MM.1S (cell line): Measurements from ENCODE around the gene ANKH.

Experiments
- DNase-seq: peaks from one replicate; pipeline ENCODE4 v3.0.0-alpha.2; 2015
- H2AFZ ChIP-seq: fragments of 300-600 bp; sonication (generic); 2 replicates; pipeline ENCODE4 v1.6.0; 2016; ENCODE audit warnings: antibody characterized with exemption, low read length
- H3F3A ChIP-seq: fragments of 300-600 bp; sonication (generic); 2 replicates; pipeline ENCODE4 v1.6.1; 2016; ENCODE audit warnings: mild to moderate bottlenecking, antibody characterized with exemption, low read length, moderate library complexity, mixed read lengths; ENCODE audit not compliant: insufficient read depth
- H3K27ac ChIP-seq: fragments of 300-600 bp; sonication (generic); 2 replicates; pipeline ENCODE4 v1.5.1; 2016; ENCODE audit warnings: mild to moderate bottlenecking, low read length
- H3K27me3 ChIP-seq: fragments of 300-600 bp; sonication (generic); replicated peaks from 2 replicates; pipeline ENCODE4 v1.6.0; 2016; ENCODE audit warnings: low read length; ENCODE audit not compliant: insufficient read depth
- H3K36me3 ChIP-seq: fragments of 300-600 bp; sonication (generic); replicated peaks from 2 replicates; pipeline ENCODE4 v1.6.1; 2016; ENCODE audit warnings: mild to moderate bottlenecking, low read length, mixed read lengths; ENCODE audit not compliant: insufficient read depth
- H3K4me1 ChIP-seq: fragments of 300-600 bp; sonication (generic); 2 replicates; pipeline ENCODE4 v1.6.1; 2016; ENCODE audit warnings: low read length, mixed read lengths
- H3K4me2 ChIP-seq: fragments of 300-600 bp; sonication (generic); 2 replicates; pipeline ENCODE4 v1.6.0; 2016; ENCODE audit warnings: low read depth, low read length
- H3K4me3 ChIP-seq: fragments of 300-600 bp; sonication (generic); 2 replicates; pipeline ENCODE4 v1.5.1; 2016; ENCODE audit warnings: low read length, mixed read lengths
- H3K79me2 ChIP-seq: fragments of 300-600 bp; sonication (generic); 2 replicates; pipeline ENCODE4 v1.6.1; 2016; ENCODE audit warnings: mixed run types, low read length, mixed read lengths
- H3K9ac ChIP-seq: fragments of 300-600 bp; sonication (generic); 2 replicates; pipeline ENCODE4 v1.6.1; 2016; ENCODE audit warnings: low read length, mixed read lengths
- H3K9me2 ChIP-seq: fragments of 300-600 bp; sonication (generic); replicated peaks from 2 replicates; pipeline ENCODE4 v1.6.1; 2016; ENCODE audit warnings: mild to moderate bottlenecking, low read length, mixed read lengths; ENCODE audit not compliant: insufficient read depth
- H3K9me3 ChIP-seq: fragments of 300-600 bp; sonication (generic); replicated peaks from 2 replicates; pipeline ENCODE4 v1.6.1; 2016; ENCODE audit warnings: mild to moderate bottlenecking, low read length, mixed read lengths; ENCODE audit not compliant: insufficient read depth
- H4K20me1 ChIP-seq: fragments of 300-600 bp; sonication (generic); 2 replicates; pipeline ENCODE4 v1.6.1; 2016; ENCODE audit warnings: mild to moderate bottlenecking, low read length, moderate library complexity, mixed read lengths; ENCODE audit not compliant: insufficient read depth
- CTCF ChIP-seq: fragments of 300-600 bp; sonication (generic); IDR thresholded peaks from 2 replicates; pipeline ENCODE4 v1.5.1; 2016; ENCODE audit warnings: antibody characterized with exemption, low read length, mixed read lengths
- EZH2 ChIP-seq: fragments of 300-600 bp; sonication (generic); optimal IDR thresholded peaks from 2 replicates; pipeline ENCODE3; 2017; ENCODE audit warnings: low read depth, mild to moderate bottlenecking, antibody characterized with exemption, low read length, mixed read lengths
- EZH2phosphoT487 ChIP-seq: fragments of 300-600 bp; sonication (generic); IDR thresholded peaks from 2 replicates; pipeline ENCODE4 v1.6.1; 2018; ENCODE audit warnings: antibody characterized with exemption, low read length

The ANKH gene

GRCh38 chr5:14664270-14665100 lies 207.1 kb downstream of the ANKH start, which contains the start of gene OTULIN:
Gene OTULIN (plus strand): TSS chr5:14664718. CDS start chr5:14664826, 108 bp downstream.
- H3K9me3 ChIP-seq = no peaks in the 10 kb centered on the region
- peak within 1 kb of the TSS; percentile 97 for H3K4me2 ChIP-seq
- peak within 1 kb of the TSS; percentile 80 for H2AFZ ChIP-seq
- peaks cover 28% of the 10 kb centered on the region for H3F3A ChIP-seq
- peak within 1 kb of the TSS; percentile 87 for H3K9ac ChIP-seq
- no peaks in the 10 kb centered on the region for H3K36me3 ChIP-seq
- H3K79me2 ChIP-seq = peaks cover 58% of the 10 kb centered on the region
- H3K27me3 ChIP-seq = no peaks in the 10 kb centered on the region
- TF ChIP-seq EZH2 = no peak
- TF ChIP-seq CTCF = no peak
- no peak for TF ChIP-seq EZH2phosphoT487
- peak; percentile 95 for DNase-seq
- H4K20me1 ChIP-seq = peaks cover 18% of the 10 kb centered on the region
- peaks cover 24% of the 10 kb centered on the region for H3K4me1 ChIP-seq
- H3K4me3 ChIP-seq = peak within 1 kb of the TSS; percentile 80
- peak within 1 kb of the TSS; percentile 94 for H3K27ac ChIP-seq
- H3K9me2 ChIP-seq = no peaks in the 10 kb centered on the region

GRCh38 chr5:14663734-14664269 lies 207.8 kb downstream of the ANKH start:
- Histone ChIP-seq H3K27me3 (no peaks in the 10 kb centered on the region), H3K4me2 (peak overlapping the region; percentile 97), H4K20me1 (peaks cover 18% of the 10 kb centered on the region), H3K4me1 (peaks cover 24% of the 10 kb centered on the region), H3K79me2 (peaks cover 52% of the 10 kb centered on the region), H3F3A (peaks cover 28% of the 10 kb centered on the region), H2AFZ (peak overlapping the region; percentile 80), H3K27ac (peak overlapping the region; percentile 94), H3K4me3 (peak overlapping the region; percentile 80), H3K9ac (peak overlapping the region; percentile 87), H3K36me3 (no peaks in the 10 kb centered on the region), H3K9me3 (no peaks in the 10 kb centered on the region), H3K9me2 (no peaks in the 10 kb centered on the region)
- TF ChIP-seq EZH2phosphoT487 (no peak), CTCF (no peak), EZH2 (no peak)
- peak; percentile 70 for DNase-seq

- peaks cover 41% of the 10 kb centered on the region for H3K79me2 ChIP-seq
- H3K9ac ChIP-seq = no peak overlapping the region
- no peak for DNase-seq
- H3K9me3 ChIP-seq = no peaks in the 10 kb centered on the region
- H3K4me1 ChIP-seq = peaks cover 18% of the 10 kb centered on the region
- H3K4me2 ChIP-seq = peak overlapping the region; percentile 97
- no peak for TF ChIP-seq CTCF
- no peak for TF ChIP-seq EZH2
- no peak for TF ChIP-seq EZH2phosphoT487
- H2AFZ ChIP-seq = 0 out of 2 replicates have a peak overlapping the region, but pooled peaks have one; percentile 80
- no peaks in the 10 kb centered on the region for H3K9me2 ChIP-seq
- no peaks in the 10 kb centered on the region for H3K27me3 ChIP-seq
- no peak overlapping the region for H3K27ac ChIP-seq
- H4K20me1 ChIP-seq = peaks cover 9% of the 10 kb centered on the region; the same call in 1 of the 2 replicates
- H3K36me3 ChIP-seq = no peaks in the 10 kb centered on the region
- peaks cover 28% of the 10 kb centered on the region for H3F3A ChIP-seq
- H3K4me3 ChIP-seq = peak overlapping the region; percentile 80
Measured at GRCh38 chr5:14662721-14663260, 208.8 kb downstream of the ANKH start.
